D341Med (cell line): ENCODE results near the gene NPC2.
"Not testable (repeated sequence)": the region's sequence is repeated elsewhere in the genome, so short reads cannot be mapped to it uniquely, and the experiment has no call there.

Source experiments
- DNase-seq: peaks from one replicate; pipeline ENCODE4 v3.0.0; 2012; ENCODE audit warnings: low spot score

NPC2 gene

GRCh38 chr14:74492776-74493342 lies at the start of gene NPC2:
TSS of gene NPC2 (minus strand) at chr14:74493305. CDS start at chr14:74493274, 31 bp downstream.
- no peak for DNase-seq

- DNase-seq: no peak
These were observed 49.1 kb upstream of the NPC2 start for GRCh38 chr14:74542056-74542685.

- DNase-seq: no peak
These were observed 48.1 kb upstream of the NPC2 start for GRCh38 chr14:74541225-74541624.

- DNase-seq: no peak
These were observed 46.4 kb upstream of the NPC2 start for GRCh38 chr14:74539503-74539902.

GRCh38 chr14:74538411-74539391 lies 45.6 kb upstream of the NPC2 start:
- no peak for DNase-seq

GRCh38 chr14:74536336-74536735 lies 43.2 kb upstream of the NPC2 start:
- DNase-seq: not testable (repeated sequence)

GRCh38 chr14:74535756-74536325 lies 42.7 kb upstream of the NPC2 start:
- no peak for DNase-seq

- no peak for DNase-seq
These were observed 40.5 kb upstream of the NPC2 start for GRCh38 chr14:74533576-74533975.

- DNase-seq: no peak
These were observed 39.1 kb upstream of the NPC2 start for GRCh38 chr14:74532246-74532645.

GRCh38 chr14:74531467-74531866 lies 38.4 kb upstream of the NPC2 start:
- no peak for DNase-seq

GRCh38 chr14:74531006-74531405 lies 37.9 kb upstream of the NPC2 start:
- DNase-seq: no peak

- no peak for DNase-seq
These were observed 35.8 kb upstream of the NPC2 start for GRCh38 chr14:74528886-74529285.

- no peak for DNase-seq
These were observed 35.3 kb upstream of the NPC2 start for GRCh38 chr14:74528406-74528805.

- DNase-seq: no peak
These were observed 34.7 kb upstream of the NPC2 start for GRCh38 chr14:74527736-74528280.

- no peak for DNase-seq
These were observed 33.9 kb upstream of the NPC2 start for GRCh38 chr14:74526854-74527585.

- no peak for DNase-seq
These were observed 32.3 kb upstream of the NPC2 start for GRCh38 chr14:74525361-74525851.

- DNase-seq: no peak
These were observed 31.7 kb upstream of the NPC2 start for GRCh38 chr14:74524812-74525135.

- no peak for DNase-seq
These were observed 31.1 kb upstream of the NPC2 start for GRCh38 chr14:74524076-74524811.

- no peak for DNase-seq
These were observed 29.6 kb upstream of the NPC2 start for GRCh38 chr14:74522740-74523139.

GRCh38 chr14:74521756-74522155 lies 28.7 kb upstream of the NPC2 start:
- no peak for DNase-seq
